Mammary epithelial cell (primary cell): ENCODE results near the gene C1QTNF12.

Experiments
- CTCF ChIP-seq, 2 donors: IDR thresholded peaks in 1 of 2; conservative IDR thresholded peaks in 1 of 2; 2 replicates each; pipeline ENCODE4 v1.5.1; 2011 to 2012; ENCODE audit warnings: inconsistent platforms in 2 of 2, low read length in 2 of 2, mild to moderate bottlenecking in 2 of 2, control low read depth in 1 of 2, low read depth in 1 of 2; ENCODE audit not compliant: insufficient read depth in 1 of 2; ENCODE audit errors: extremely low read depth in 1 of 2
- EZH2 ChIP-seq: IDR thresholded peaks from 2 replicates; pipeline ENCODE4 v1.6.1; 2012; ENCODE audit warnings: low read length, inconsistent platforms, borderline replicate concordance

DNA sequence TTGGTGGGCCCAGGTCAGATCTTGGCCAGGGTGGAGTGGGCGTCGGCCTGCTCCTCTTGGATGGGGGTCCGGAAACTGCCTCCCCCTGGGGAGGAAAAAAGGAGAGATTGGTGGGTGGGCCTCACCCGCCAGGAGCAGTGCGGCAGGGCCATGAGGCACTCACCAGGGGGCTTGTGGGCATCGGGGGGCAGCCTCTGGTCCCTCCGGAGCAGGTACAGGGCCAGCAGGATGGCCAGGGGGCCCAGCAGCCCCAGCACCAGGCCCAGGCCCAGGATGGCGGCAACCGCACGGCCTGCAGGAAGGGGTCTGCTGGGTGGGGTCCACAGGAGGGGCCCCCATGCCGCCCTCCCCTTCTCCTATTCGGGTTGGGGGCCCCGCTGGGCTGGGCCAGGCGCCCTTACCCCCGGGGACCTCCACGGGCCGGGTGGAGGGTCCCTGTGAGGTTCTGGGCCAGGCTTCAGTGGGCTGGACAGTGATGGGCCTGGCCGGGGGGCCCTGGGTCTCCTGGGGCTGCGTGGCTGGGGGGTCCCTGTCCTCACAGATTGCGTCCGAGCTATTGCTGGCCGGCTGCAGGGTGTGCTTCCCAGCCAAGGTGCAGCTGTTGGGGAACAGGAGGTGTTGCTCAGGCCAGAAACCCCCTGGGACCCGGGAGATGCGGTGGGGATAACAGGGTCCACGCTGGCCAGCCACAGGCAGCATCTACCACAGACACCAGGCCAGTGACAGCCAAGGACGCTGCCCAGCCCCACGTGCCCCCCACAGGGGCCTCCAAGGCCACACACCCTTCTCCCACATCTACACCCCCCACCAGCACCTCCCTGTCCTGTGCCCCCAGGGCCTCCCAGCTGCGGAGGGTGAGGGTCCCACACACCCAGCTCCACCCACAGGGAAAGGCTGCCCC is 34.7 kb downstream of the C1QTNF12 start:
- TF ChIP-seq CTCF (conservative IDR thresholded peaks at IDR 0.05 in 1 of 2, IDR thresholded peaks at IDR 0.05 in 1 of 2; ENCODE audit: extremely low read depth in 1 of 2, insufficient read depth in 1 of 2, low read depth in 1 of 2, low read length in 2 of 2): no peak
- no peak for TF ChIP-seq EZH2
